HG03135 (cell line): ENCODE results near the gene MAP7D2.

ENCODE experiments used
- ATAC-seq: cut with Tn5 transposase; IDR thresholded peaks from one replicate; pipeline ENCODE4 v1.9.1; 2021; ENCODE audit warnings: mild to moderate bottlenecking, moderate library complexity; ENCODE audit not compliant: unreplicated experiment

Gene MAP7D2

GRCh38 chrX:20046223-20046622, 70.5 kb downstream of the MAP7D2 start:
- ATAC-seq: no peak

- no peak for ATAC-seq
Measured at GRCh38 chrX:20042221-20042620, 74.5 kb downstream of the MAP7D2 start.

GRCh38 chrX:20038966-20039365, 77.7 kb downstream of the MAP7D2 start:
- ATAC-seq: no peak

GRCh38 chrX:20037186-20037585, 79.5 kb downstream of the MAP7D2 start:
- ATAC-seq: no peak

GRCh38 chrX:20032201-20032600, 84.5 kb downstream of the MAP7D2 start:
- ATAC-seq: no peak

- ATAC-seq: no peak
Measured at GRCh38 chrX:20029728-20030127, 87.0 kb downstream of the MAP7D2 start.

- no peak for ATAC-seq
Measured at GRCh38 chrX:20028588-20028987, 88.1 kb downstream of the MAP7D2 start.

- no peak for ATAC-seq
Measured at GRCh38 chrX:20026278-20026677, 90.4 kb downstream of the MAP7D2 start.

GRCh38 chrX:20019672-20020365, 96.9 kb downstream of the MAP7D2 start:
- ATAC-seq: no peak

GRCh38 chrX:20016616-20016945, 100.1 kb downstream of the MAP7D2 start:
- no peak for ATAC-seq

- no peak for ATAC-seq
Measured at GRCh38 chrX:20015945-20016615, 100.6 kb downstream of the MAP7D2 start.

- ATAC-seq: no peak
Measured at GRCh38 chrX:20015422-20015821, 101.3 kb downstream of the MAP7D2 start.

- no peak for ATAC-seq
Measured at GRCh38 chrX:20011608-20012007, 105.1 kb downstream of the MAP7D2 start.

- ATAC-seq: no peak
Measured at GRCh38 chrX:20007962-20008622, 108.6 kb downstream of the MAP7D2 start.

- no peak for ATAC-seq
Measured at GRCh38 chrX:20005883-20006282, 110.8 kb downstream of the MAP7D2 start.

GRCh38 chrX:20001588-20001987, 115.1 kb downstream of the MAP7D2 start:
- ATAC-seq: no peak

GRCh38 chrX:19991350-19991718, 125.4 kb downstream of the MAP7D2 start:
- no peak for ATAC-seq

- peak; percentile 95 for ATAC-seq
Measured at GRCh38 chrX:19990556-19991349, 126.0 kb downstream of the MAP7D2 start, which contains the start of gene BCLAF3. BCLAF3 (minus strand) TSS chrX:19991061; CDS start chrX:19970264, 20,797 bp downstream.

- peak; percentile 19 for ATAC-seq
Measured at GRCh38 chrX:19990151-19990555, 126.6 kb downstream of the MAP7D2 start.

GRCh38 chrX:19987856-19988255, 128.9 kb downstream of the MAP7D2 start:
- ATAC-seq: no peak

GRCh38 chrX:19986531-19986930, 130.2 kb downstream of the MAP7D2 start:
- no peak for ATAC-seq
